Upper lobe of left lung (tissue), 6 donors: Measurements from ENCODE around the gene CFHR3. TPM values are rescaled to one million over a fixed set of nuclear protein-coding genes. Genes with fewer than 3 reads are reported as not detected.
"Not testable (repeated sequence)": the region's sequence is repeated elsewhere in the genome, so short reads cannot be mapped to it uniquely, and the experiment has no call there.

Experiments used
- ATAC-seq, 2 donors: fragments of 200-7000 bp; cut with Tn5 transposase; one replicate each; pipeline ENCODE4 v1.9.1; 2022; ENCODE audit warnings: mild to moderate bottlenecking in 2 of 2, moderate library complexity in 2 of 2; ENCODE audit not compliant: low FRiP score in 2 of 2
- DNase-seq, 2 donors: peaks; one replicate each; pipeline ENCODE4 v3.0.0-alpha.2; 2019 to 2020
- H3K27ac ChIP-seq, 4 donors: fragments of 200-600 bp; sonication (generic); one replicate each; pipeline ENCODE4 v1.5.1; 2016 to 2019
- H3K27me3 ChIP-seq, 4 donors: fragments of 200-600 bp; sonication (generic); one replicate each; pipeline ENCODE4 v1.5.1; 2017 to 2019
- H3K36me3 ChIP-seq, 4 donors: fragments of 200-600 bp; sonication (generic); one replicate each; pipeline ENCODE4 v1.5.1; 2016 to 2019
- H3K4me1 ChIP-seq, 4 donors: fragments of 200-600 bp; sonication (generic); one replicate each; pipeline ENCODE4 v1.5.1; 2018 to 2019
- H3K4me3 ChIP-seq, 4 donors: fragments of 200-600 bp; sonication (generic); one replicate each; pipeline ENCODE4 v1.5.1; 2017 to 2019; ENCODE audit warnings: mild to moderate bottlenecking in 2 of 4, moderate library complexity in 1 of 4
- H3K9me3 ChIP-seq, 4 donors: fragments of 200-600 bp; sonication (generic); one replicate each; pipeline ENCODE4 v1.5.1; 2018 to 2019
- CTCF ChIP-seq, 6 experiments: fragments of 450-650 bp in 4 of 6; fragments of 200-600 bp in 2 of 6; sonication (generic) in 2 of 6; IDR thresholded peaks; one replicate each; pipeline ENCODE4 v1.5.1; 2016 to 2019; ENCODE audit warnings: antibody characterized with exemption in 6 of 6
- EP300 ChIP-seq, 4 donors: sonication (generic); formaldehyde crosslinking; IDR thresholded peaks; one replicate each; pipeline ENCODE4 v1.5.1; 2017; ENCODE audit warnings: antibody characterized with exemption in 4 of 4, control low read depth in 2 of 4
- POLR2A ChIP-seq, 4 donors: fragments of 450-650 bp; IDR thresholded peaks; one replicate each; pipeline ENCODE4 v1.5.1; 2016 to 2017; ENCODE audit warnings: antibody characterized with exemption in 4 of 4, mild to moderate bottlenecking in 2 of 4
- POLR2AphosphoS5 ChIP-seq, 2 donors: sonication (generic); formaldehyde crosslinking; IDR thresholded peaks; one replicate each; pipeline ENCODE4 v1.5.1; 2017; ENCODE audit warnings: antibody characterized with exemption in 2 of 2
- WGBS, 2 donors: methylation state at CpG; one replicate each; pipeline ENCODE4 v1.1.5; 2017 to 2018; 5-methylcytosine and 5-hydroxymethylcytosine counted together
- total RNA-seq, 6 donors: library from RNA; depleted of rRNA in 4 of 6; stranded (reverse); fragments of >200 nt in 4 of 6; gene quantifications; one replicate each; pipeline versions ENCODE4 v1.1.0 to v1.2.1, GENCODE V29; 2016 to 2021
- donor health status: DM: no; HTN: no; CAD: no; lungs with moderate emphysema.
- donor health status: DM: no; HTN: yes; CAD: no; lungs with severe emphysema.

The CFHR3 gene
- total RNA-seq, 6 donors from 2014 or later: 0.17 to 0.61 (median 0.37) TPM; not detected in 3

GRCh38 chr1:196808529-196809235 lies 34.0 kb downstream of the CFHR3 start:
- Histone ChIP-seq H3K27me3 (no peaks in the 10 kb centered on the region), H3K4me3 (no peak overlapping the region), H3K36me3 (no peaks in the 10 kb centered on the region), H3K4me1 (no peaks in the 10 kb centered on the region), H3K9me3 (no peaks in the 10 kb centered on the region), H3K27ac (no peak overlapping the region)
- WGBS, 2 donors: 100% methylated on average over 7 of the region's 22 CpGs; no CpG with 5 or more reads in 1 of the 2 donors
- TF ChIP-seq EP300 (IDR thresholded peaks at IDR 0.05): no peak
- no peak for TF ChIP-seq POLR2AphosphoS5 (IDR thresholded peaks at IDR 0.05)
- no peak for TF ChIP-seq POLR2A (IDR thresholded peaks at IDR 0.05)
- no peak for TF ChIP-seq CTCF (IDR thresholded peaks at IDR 0.05)
- DNase-seq (peak in 1 of 2 donors; percentile 72), ATAC-seq (no peak)

- H3K9me3 ChIP-seq, H3K27me3 ChIP-seq, H3K36me3 ChIP-seq, DNase-seq, H3K4me3 ChIP-seq, H3K4me1 ChIP-seq, H3K27ac ChIP-seq, ATAC-seq: not testable (repeated sequence)
- WGBS, 2 donors: 40 to 67% methylated on average over 2 to 6 of the region's 6 CpGs
Measured at GRCh38 chr1:196817442-196817841, 42.8 kb downstream of the CFHR3 start.

- not testable (repeated sequence) for H3K27ac ChIP-seq, ATAC-seq, H3K9me3 ChIP-seq, DNase-seq, H3K4me1 ChIP-seq, H3K4me3 ChIP-seq, H3K27me3 ChIP-seq, H3K36me3 ChIP-seq
- no CpG with 5 or more reads among the region's 1 CpG for WGBS, 2 donors
Measured at GRCh38 chr1:196819531-196819930, 44.9 kb downstream of the CFHR3 start, which contains the start of gene CFHR1. TSS of gene CFHR1 (plus strand) at chr1:196819731. CDS start at chr1:196819845, 114 bp downstream.

GRCh38 chr1:196827860-196828259 lies 53.2 kb downstream of the CFHR3 start:
- H3K4me1 ChIP-seq: not testable (repeated sequence)
- 0 to 5% methylated on average over 4 of the region's 4 CpGs for WGBS, 2 donors

More at GRCh38 chr1:196827860-196828259, 53.2 kb downstream of the CFHR3 start:
- not testable (repeated sequence) for H3K4me3 ChIP-seq, H3K9me3 ChIP-seq, H3K36me3 ChIP-seq, H3K27ac ChIP-seq, DNase-seq, H3K27me3 ChIP-seq
- peak in 1 of 6 experiments; percentile 44 for TF ChIP-seq CTCF (IDR thresholded peaks at IDR 0.05)
- peak in 1 of 2 donors; percentile 67 for ATAC-seq

Other genes with a start within 250 kb of the CFHR3 start
- gene KCNT2, start 166.4 kb upstream of the CFHR3 start, total RNA-seq: 1 to 10 TPM; 2.7 to 9.9 (median 5.9) TPM
- 10 to 100 TPM; 34.4 to 97.5 (median 44.9) TPM for gene CFH, start 122.8 kb upstream of the CFHR3 start, total RNA-seq
- gene CFHR1, start 44.9 kb downstream of the CFHR3 start, total RNA-seq: 1 to 10 TPM in 1 of 6 donors, under 1 TPM in 1, not detected in 4; 0.81 to 1.0 TPM
- gene CFHR4, start 113.2 kb downstream of the CFHR3 start, total RNA-seq: not detected
- under 1 TPM in 1 of 6 donors, not detected in 5; 0.40 TPM for gene CFHR2, start 168.9 kb downstream of the CFHR3 start, total RNA-seq
- not detected for gene CFHR5, start 202.7 kb downstream of the CFHR3 start, total RNA-seq